Neural progenitor cell (in vitro differentiated cells): ENCODE results near the gene KHDC3L. TPM values are rescaled to one million over a fixed set of nuclear protein-coding genes. Genes with fewer than 3 reads are reported as not detected.

ENCODE experiments used
- DNase-seq: peaks from one replicate; pipeline ENCODE4 v3.0.0-alpha.2; 2016; ENCODE audit warnings: low spot score
- H2AFZ ChIP-seq: fragments of 200-600 bp; sonication (generic); replicated peaks from 2 replicates; pipeline ENCODE4 v1.6.1; 2016; ENCODE audit warnings: antibody characterized with exemption
- H3F3A ChIP-seq: fragments of 200-600 bp; sonication (generic); 2 replicates; pipeline ENCODE4 v1.6.1; 2016; ENCODE audit warnings: antibody characterized with exemption, low read depth
- H3K27ac ChIP-seq: fragments of 200-600 bp; sonication (generic); 2 replicates; pipeline ENCODE4 v1.5.1; 2016; ENCODE audit warnings: mild to moderate bottlenecking
- H3K27me3 ChIP-seq: fragments of 200-600 bp; sonication (generic); 2 replicates; pipeline ENCODE4 v1.6.1; 2016; ENCODE audit warnings: mild to moderate bottlenecking, moderate library complexity
- H3K36me3 ChIP-seq: fragments of 200-600 bp; sonication (generic); 2 replicates; pipeline ENCODE4 v1.5.1; 2016
- H3K4me1 ChIP-seq: fragments of 200-600 bp; sonication (generic); 2 replicates; pipeline ENCODE4 v1.6.1; 2016; ENCODE audit warnings: mixed run types
- H3K4me2 ChIP-seq: fragments of 200-600 bp; sonication (generic); 2 replicates; pipeline ENCODE4 v1.6.1; 2016
- H3K4me3 ChIP-seq: fragments of 200-600 bp; sonication (generic); 2 replicates; pipeline ENCODE4 v1.5.1; 2016
- H3K79me2 ChIP-seq: fragments of 200-600 bp; sonication (generic); 2 replicates; pipeline ENCODE4 v1.6.1; 2016; ENCODE audit warnings: low read depth
- H3K9ac ChIP-seq: fragments of 200-600 bp; sonication (generic); 2 replicates; pipeline ENCODE4 v1.6.1; 2016
- H3K9me3 ChIP-seq: fragments of 200-600 bp; sonication (generic); 2 replicates; pipeline ENCODE4 v1.5.1; 2016; ENCODE audit warnings: low read depth
- H4K20me1 ChIP-seq: fragments of 200-600 bp; sonication (generic); 2 replicates; pipeline ENCODE4 v1.6.1; 2016; ENCODE audit warnings: low read depth
- H3K27ac Mint-ChIP-seq: 3 replicates; pipeline ENCODE4 v1.8.0; 2021; ENCODE audit warnings: mixed read lengths
- H3K27me3 Mint-ChIP-seq: 2 replicates; pipeline ENCODE4 v1.8.0; 2022; ENCODE audit warnings: low read depth, mild to moderate bottlenecking, inconsistent platforms, moderate library complexity, mixed read lengths; ENCODE audit not compliant: insufficient read depth
- H3K36me3 Mint-ChIP-seq: 3 replicates; pipeline ENCODE4 v1.8.0; 2021; ENCODE audit warnings: mixed read lengths
- H3K4me1 Mint-ChIP-seq: 3 replicates; pipeline ENCODE4 v1.8.0; 2021; ENCODE audit warnings: mixed read lengths
- H3K4me3 Mint-ChIP-seq: 3 replicates; pipeline ENCODE4 v1.8.0; 2021; ENCODE audit warnings: mild to moderate bottlenecking, moderate library complexity, mixed read lengths
- H3K9me3 Mint-ChIP-seq: 3 replicates; pipeline ENCODE4 v1.8.0; 2020; ENCODE audit warnings: mixed read lengths
- EZH2 ChIP-seq: fragments of 200-600 bp; sonication (generic); IDR thresholded peaks from 2 replicates; pipeline ENCODE4 v1.6.1; 2017; ENCODE audit warnings: antibody characterized with exemption, mild to moderate bottlenecking, moderate library complexity
- EZH2phosphoT487 ChIP-seq: fragments of 200-600 bp; sonication (generic); IDR thresholded peaks from 2 replicates; pipeline ENCODE4 v1.6.1; 2017; ENCODE audit warnings: antibody characterized with exemption
- total RNA-seq: library from RNA; depleted of rRNA; stranded (reverse); fragments of >200 nt; gene quantifications from 2 replicates; pipeline ENCODE4 v1.2.3, GENCODE V29; 2015; ENCODE audit warnings: low replicate concordance
- TF ChIP-seq, protein P1 (sequence below): fragments of 200-600 bp; sonication (generic); IDR thresholded peaks from 2 replicates; pipeline ENCODE4 v1.5.1; 2017; ENCODE audit warnings: antibody characterized with exemption, mild to moderate bottlenecking

The KHDC3L gene
- total RNA-seq, 1 donor from 2014 or later = not detected

DNA sequence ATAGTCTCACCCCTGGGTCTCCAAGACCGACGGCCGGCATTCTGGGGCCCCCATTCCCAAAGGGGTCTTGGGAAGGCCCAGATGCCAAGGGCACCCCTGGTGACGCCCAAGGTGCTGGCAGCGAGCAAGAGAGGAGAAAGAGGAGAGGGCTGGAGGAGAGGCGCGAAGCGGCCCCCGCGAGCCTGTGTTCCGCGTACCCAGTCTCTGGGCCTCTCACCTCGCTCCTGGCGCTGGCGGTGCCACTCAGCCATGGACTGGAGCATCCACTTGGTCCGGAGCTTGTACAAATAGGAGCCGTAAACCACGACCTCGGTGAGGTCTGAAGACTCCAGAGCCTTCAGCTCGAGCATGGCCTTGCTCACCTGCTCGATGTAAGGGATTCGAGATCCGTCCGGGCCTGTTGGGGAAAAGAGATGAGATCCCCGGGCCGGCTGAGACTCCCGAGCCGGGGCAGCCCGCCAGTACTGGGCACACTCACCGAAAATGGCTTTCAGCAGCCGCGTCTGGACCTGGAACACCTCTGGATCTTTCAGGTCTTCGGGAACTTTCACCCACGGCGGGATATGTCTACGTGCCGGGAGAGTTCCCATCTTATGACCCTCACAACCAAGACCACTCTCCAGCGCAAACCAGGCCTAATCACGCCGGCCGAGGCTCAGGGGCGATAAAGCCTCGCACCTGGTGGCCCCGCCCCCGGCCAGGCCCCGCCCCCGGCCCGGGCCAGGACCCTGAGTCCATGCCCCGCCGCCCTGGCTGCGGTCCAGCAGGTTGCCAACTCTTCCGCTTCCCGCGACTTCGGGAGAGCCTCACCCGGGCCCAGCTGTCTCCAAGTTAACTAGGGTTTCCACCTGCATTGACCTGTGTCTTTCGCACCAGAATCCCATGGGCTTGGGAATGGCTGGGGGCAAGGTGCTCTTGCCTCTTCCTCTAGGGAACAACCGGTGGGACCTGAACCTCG is 8.5 kb upstream of the KHDC3L start, which contains the start of gene DPPA5:
Gene DPPA5 (minus strand): TSS at position 641 of the 958 bp plus-strand sequence. CDS start 51 bp downstream, at position 590.
- H2AFZ ChIP-seq = no peak within 1 kb of the TSS
- no peak within 1 kb of the TSS for H3K27ac ChIP-seq
- H3K9me3 Mint-ChIP-seq = no peaks in the 10 kb centered on the region
- DNase-seq = no peak
- H3K9me3 ChIP-seq = no peaks in the 10 kb centered on the region
- H3K27me3 Mint-ChIP-seq = peaks cover 2% of the 10 kb centered on the region
- H4K20me1 ChIP-seq = no peaks in the 10 kb centered on the region
- H3K4me1 ChIP-seq = peaks cover 8% of the 10 kb centered on the region
- peaks cover 5% of the 10 kb centered on the region for H3K27me3 ChIP-seq
- TF ChIP-seq, protein P1, sequence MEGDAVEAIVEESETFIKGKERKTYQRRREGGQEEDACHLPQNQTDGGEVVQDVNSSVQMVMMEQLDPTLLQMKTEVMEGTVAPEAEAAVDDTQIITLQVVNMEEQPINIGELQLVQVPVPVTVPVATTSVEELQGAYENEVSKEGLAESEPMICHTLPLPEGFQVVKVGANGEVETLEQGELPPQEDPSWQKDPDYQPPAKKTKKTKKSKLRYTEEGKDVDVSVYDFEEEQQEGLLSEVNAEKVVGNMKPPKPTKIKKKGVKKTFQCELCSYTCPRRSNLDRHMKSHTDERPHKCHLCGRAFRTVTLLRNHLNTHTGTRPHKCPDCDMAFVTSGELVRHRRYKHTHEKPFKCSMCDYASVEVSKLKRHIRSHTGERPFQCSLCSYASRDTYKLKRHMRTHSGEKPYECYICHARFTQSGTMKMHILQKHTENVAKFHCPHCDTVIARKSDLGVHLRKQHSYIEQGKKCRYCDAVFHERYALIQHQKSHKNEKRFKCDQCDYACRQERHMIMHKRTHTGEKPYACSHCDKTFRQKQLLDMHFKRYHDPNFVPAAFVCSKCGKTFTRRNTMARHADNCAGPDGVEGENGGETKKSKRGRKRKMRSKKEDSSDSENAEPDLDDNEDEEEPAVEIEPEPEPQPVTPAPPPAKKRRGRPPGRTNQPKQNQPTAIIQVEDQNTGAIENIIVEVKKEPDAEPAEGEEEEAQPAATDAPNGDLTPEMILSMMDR = no peak
- TF ChIP-seq EZH2 (no peak), EZH2phosphoT487 (no peak)
- H3K79me2 ChIP-seq = no peaks in the 10 kb centered on the region
- H3K4me2 ChIP-seq = no peak within 1 kb of the TSS
- peaks cover 2% of the 10 kb centered on the region for H3K4me1 Mint-ChIP-seq
- no peak within 1 kb of the TSS for H3K9ac ChIP-seq
- no peak within 1 kb of the TSS for H3K4me3 ChIP-seq
- no peaks in the 10 kb centered on the region for H3F3A ChIP-seq
- no peaks in the 10 kb centered on the region for H3K36me3 ChIP-seq
- H3K36me3 Mint-ChIP-seq = no peaks in the 10 kb centered on the region
- no peak within 1 kb of the TSS for H3K27ac Mint-ChIP-seq
- no peak within 1 kb of the TSS for H3K4me3 Mint-ChIP-seq

- H3K27me3 Mint-ChIP-seq = peaks cover 6% of the 10 kb centered on the region
- H3K4me3 Mint-ChIP-seq = no peak overlapping the region
- Histone ChIP-seq H2AFZ (no peak overlapping the region), H3K27me3 (no peaks in the 10 kb centered on the region), H3K4me1 (no peaks in the 10 kb centered on the region), H3K36me3 (no peaks in the 10 kb centered on the region), H3K9me3 (no peaks in the 10 kb centered on the region), H3K9ac (no peak overlapping the region), H4K20me1 (no peaks in the 10 kb centered on the region), H3K79me2 (no peaks in the 10 kb centered on the region), H3F3A (no peaks in the 10 kb centered on the region), H3K27ac (no peak overlapping the region), H3K4me2 (no peak overlapping the region), H3K4me3 (no peak overlapping the region)
- no peaks in the 10 kb centered on the region for H3K36me3 Mint-ChIP-seq
- H3K4me1 Mint-ChIP-seq = peaks cover 1% of the 10 kb centered on the region
- H3K27ac Mint-ChIP-seq = no peak overlapping the region
- no peak for DNase-seq
- no peak for TF ChIP-seq EZH2
- H3K9me3 Mint-ChIP-seq = no peaks in the 10 kb centered on the region
These were observed 545 bp downstream of the KHDC3L start for GRCh38 chr6:73362869-73363536.

- no peak for DNase-seq
- H3K27me3 Mint-ChIP-seq = peaks cover 6% of the 10 kb centered on the region
These were observed 1.0 kb downstream of the KHDC3L start for GRCh38 chr6:73363537-73363875.

More at GRCh38 chr6:73363537-73363875, 1.0 kb downstream of the KHDC3L start:
- TF ChIP-seq EZH2phosphoT487 (no peak), EZH2 (no peak)
- TF ChIP-seq, protein P1 = no peak
- Histone ChIP-seq H3K9me3 (no peaks in the 10 kb centered on the region), H3K27me3 (no peaks in the 10 kb centered on the region), H3K4me2 (no peak overlapping the region), H3K4me1 (no peaks in the 10 kb centered on the region), H3K4me3 (no peak overlapping the region), H3K79me2 (no peaks in the 10 kb centered on the region), H3K9ac (no peak overlapping the region), H3F3A (no peaks in the 10 kb centered on the region), H2AFZ (no peak overlapping the region), H4K20me1 (no peaks in the 10 kb centered on the region), H3K36me3 (no peaks in the 10 kb centered on the region), H3K27ac (no peak overlapping the region)
- no peaks in the 10 kb centered on the region for H3K9me3 Mint-ChIP-seq
- H3K27ac Mint-ChIP-seq = no peak overlapping the region
- H3K4me1 Mint-ChIP-seq = peaks cover 5% of the 10 kb centered on the region
- H3K36me3 Mint-ChIP-seq = no peaks in the 10 kb centered on the region
- H3K4me3 Mint-ChIP-seq = no peak overlapping the region
